ENCODE measurements around the gene GABRB3. TPM values are rescaled to one million over a fixed set of nuclear protein-coding genes. Genes with fewer than 3 reads are reported as not detected.
A peak's percentile ranks its signal among the peaks of the same experiment; 100 is the strongest.
"Not testable (repeated sequence)": the region's sequence is repeated elsewhere in the genome, so short reads cannot be mapped to it uniquely, and the experiment has no call there.

Gene GABRB3
- total RNA-seq, 1 experiment from 2014 or later, result 3.6 TPM

- DNase-seq, result no peak
- no peaks in the 10 kb centered on the region for H3K27me3 ChIP-seq
These were observed 14.8 kb downstream of the GABRB3 start for GRCh38 chr15:26758079-26758478.

DNA sequence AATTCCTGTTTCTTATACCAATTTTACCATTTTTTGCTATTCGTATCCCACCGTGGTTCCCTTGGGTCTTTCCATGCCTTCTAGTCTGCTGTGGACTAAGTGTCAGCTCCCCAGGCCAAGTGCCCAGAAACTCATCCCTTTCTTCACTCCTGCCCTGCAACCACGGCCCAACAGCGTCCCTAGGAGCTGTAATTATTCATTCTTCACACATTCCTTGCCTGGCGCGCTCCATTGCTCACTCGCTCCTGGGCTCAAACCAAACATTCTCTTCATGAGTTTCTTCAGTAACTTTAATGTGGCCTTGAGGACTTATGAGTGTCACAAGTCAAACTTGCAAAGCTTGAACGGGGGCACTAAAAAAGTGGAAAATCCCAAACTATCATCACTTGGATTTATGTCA is 15.7 kb downstream of the GABRB3 start:
- Histone ChIP-seq H3K27me3 (no peaks in the 10 kb centered on the region), H3K4me3 (no peak overlapping the region), H3K36me3 (no peaks in the 10 kb centered on the region), H3K9me3 (no peaks in the 10 kb centered on the region)
- no peak for DNase-seq

More at GRCh38 chr15:26758079-26758478, 14.8 kb downstream of the GABRB3 start:
- no peaks in the 10 kb centered on the region for H3K36me3 ChIP-seq
- no peak overlapping the region for H3K4me3 ChIP-seq
- H3K9me3 ChIP-seq, result no peaks in the 10 kb centered on the region

- DNase-seq, result no peak
These were observed 28.0 kb downstream of the GABRB3 start for GRCh38 chr15:26744894-26745293.

GRCh38 chr15:26739791-26740190 is 33.1 kb downstream of the GABRB3 start:
- DNase-seq, result no peak
- Histone ChIP-seq H3K36me3 (no peaks in the 10 kb centered on the region), H3K4me3 (no peak overlapping the region), H3K27me3 (no peaks in the 10 kb centered on the region), H3K9me3 (no peaks in the 10 kb centered on the region)

More at GRCh38 chr15:26744894-26745293, 28.0 kb downstream of the GABRB3 start:
- Histone ChIP-seq H3K4me3 (no peak overlapping the region), H3K36me3 (no peaks in the 10 kb centered on the region), H3K9me3 (no peaks in the 10 kb centered on the region), H3K27me3 (0 out of 2 replicates have a peak, but pooled peaks cover 2% of the 10 kb centered on the region)

- H3K9me3 ChIP-seq, result no peaks in the 10 kb centered on the region
- no peak for DNase-seq
- no peaks in the 10 kb centered on the region for H3K36me3 ChIP-seq
- no peak overlapping the region for H3K4me3 ChIP-seq
- no peaks in the 10 kb centered on the region for H3K27me3 ChIP-seq
These were observed 33.9 kb downstream of the GABRB3 start for GRCh38 chr15:26738996-26739395.

GRCh38 chr15:26736502-26737248 is 36.2 kb downstream of the GABRB3 start:
- DNase-seq, result no peak
- Histone ChIP-seq H3K4me3 (no peak overlapping the region), H3K9me3 (no peaks in the 10 kb centered on the region), H3K36me3 (no peaks in the 10 kb centered on the region), H3K27me3 (no peaks in the 10 kb centered on the region)

GRCh38 chr15:26731965-26732364 is 40.9 kb downstream of the GABRB3 start:
- no peaks in the 10 kb centered on the region for H3K9me3 ChIP-seq
- H3K27me3 ChIP-seq, result no peaks in the 10 kb centered on the region
- H3K36me3 ChIP-seq, result no peaks in the 10 kb centered on the region
- H3K4me3 ChIP-seq, result no peak overlapping the region
- no peak for DNase-seq

DNA sequence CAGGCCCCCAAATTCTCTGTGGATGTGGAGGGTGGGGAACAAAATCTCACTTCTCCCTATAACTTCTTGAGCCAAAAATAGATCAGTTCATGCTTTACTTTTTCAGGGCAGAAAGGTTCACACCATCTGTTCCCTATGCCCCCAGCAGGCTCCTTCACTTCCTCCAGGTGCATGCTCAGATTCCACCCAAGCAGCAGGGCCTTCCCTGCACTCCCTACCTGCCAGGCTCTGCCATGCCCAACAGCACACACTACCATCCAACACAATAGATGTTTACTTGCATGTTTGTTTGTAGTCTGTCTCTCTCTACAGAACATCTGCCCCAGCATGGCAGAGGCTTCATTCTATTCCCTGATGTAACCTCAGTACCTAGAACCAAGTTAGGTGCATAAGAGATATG is 43.3 kb downstream of the GABRB3 start:
- Histone ChIP-seq H3K4me3 (no peak overlapping the region), H3K36me3 (no peaks in the 10 kb centered on the region), H3K9me3 (no peaks in the 10 kb centered on the region), H3K27me3 (no peaks in the 10 kb centered on the region)
- DNase-seq, result no peak

GRCh38 chr15:26729030-26729429 is 43.8 kb downstream of the GABRB3 start:
- H3K36me3 ChIP-seq, result no peaks in the 10 kb centered on the region
- DNase-seq, result no peak
- H3K9me3 ChIP-seq, result no peaks in the 10 kb centered on the region
- no peaks in the 10 kb centered on the region for H3K27me3 ChIP-seq
- H3K4me3 ChIP-seq, result no peak overlapping the region

- DNase-seq, result no peak
- no peaks in the 10 kb centered on the region for H3K36me3 ChIP-seq
- H3K27me3 ChIP-seq, result no peaks in the 10 kb centered on the region
- no peaks in the 10 kb centered on the region for H3K9me3 ChIP-seq
- H3K4me3 ChIP-seq, result no peak overlapping the region
These were observed 48.3 kb downstream of the GABRB3 start for GRCh38 chr15:26724381-26725150.

GRCh38 chr15:26722621-26723160 is 50.2 kb downstream of the GABRB3 start:
- H3K4me3 ChIP-seq, result no peak overlapping the region
- no peaks in the 10 kb centered on the region for H3K36me3 ChIP-seq
- DNase-seq, result peak; percentile 38
- H3K9me3 ChIP-seq, result no peaks in the 10 kb centered on the region
- no peaks in the 10 kb centered on the region for H3K27me3 ChIP-seq

DNA sequence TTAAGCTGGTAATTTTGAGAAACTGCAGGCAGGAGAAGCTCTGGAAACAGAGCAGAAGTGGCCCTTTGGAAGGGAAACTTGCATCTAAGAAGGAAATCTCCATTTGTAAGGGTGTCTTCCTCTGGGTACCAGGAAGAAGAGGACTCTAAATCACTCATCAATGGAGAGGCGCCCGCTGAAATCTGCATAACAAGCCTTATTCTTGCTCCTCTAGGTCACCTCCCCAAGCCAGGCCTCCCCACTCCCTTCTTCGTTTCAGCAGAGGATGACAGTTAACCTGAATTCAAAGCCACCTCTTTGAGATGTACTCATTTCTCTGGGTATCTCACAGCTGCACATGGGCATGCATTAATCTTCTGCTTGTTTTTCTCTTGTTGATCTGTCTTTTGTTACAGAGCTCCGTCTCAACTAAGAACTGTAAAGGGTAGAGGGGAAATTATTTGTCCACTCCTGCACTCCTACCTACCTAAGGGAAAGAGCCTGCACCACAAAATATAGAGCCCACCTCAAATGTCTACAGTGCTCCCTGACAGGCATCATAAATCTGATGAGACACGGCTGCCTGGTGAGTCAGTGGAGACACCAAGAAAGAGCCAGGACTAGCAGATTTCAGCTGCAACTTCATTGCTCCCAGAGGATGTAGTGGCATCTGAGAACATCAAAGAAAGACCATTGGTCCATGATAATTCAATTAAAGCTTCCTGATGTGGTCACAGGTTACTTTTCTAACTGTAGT is 51.5 kb downstream of the GABRB3 start:
- no peak overlapping the region for H3K4me3 ChIP-seq
- DNase-seq, result no peak
- no peaks in the 10 kb centered on the region for H3K36me3 ChIP-seq
- no peaks in the 10 kb centered on the region for H3K9me3 ChIP-seq
- no peaks in the 10 kb centered on the region for H3K27me3 ChIP-seq

DNA sequence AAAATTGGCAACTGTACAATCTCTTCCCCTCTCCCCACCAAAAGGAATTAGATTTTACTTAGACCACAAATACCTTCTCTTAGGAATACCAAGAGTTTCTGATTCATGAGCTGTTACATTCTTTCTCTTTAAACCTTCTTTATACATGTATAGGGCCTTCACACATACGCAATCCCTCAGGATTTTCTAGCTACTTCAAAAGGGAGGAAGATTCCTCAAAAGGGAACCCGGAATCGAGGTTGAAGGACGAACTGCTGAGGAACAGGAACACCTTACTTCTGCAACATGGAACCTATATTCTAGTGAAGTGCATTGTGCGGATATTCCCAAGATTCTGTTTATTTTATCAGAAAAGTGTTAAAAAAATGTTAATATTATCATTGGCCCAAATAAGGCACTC is 52.3 kb downstream of the GABRB3 start:
- no peaks in the 10 kb centered on the region for H3K9me3 ChIP-seq
- H3K27me3 ChIP-seq, result no peaks in the 10 kb centered on the region
- H3K36me3 ChIP-seq, result no peaks in the 10 kb centered on the region
- H3K4me3 ChIP-seq, result no peak overlapping the region
- DNase-seq, result no peak

- not testable (repeated sequence) for H3K36me3 ChIP-seq, H3K27me3 ChIP-seq, H3K4me3 ChIP-seq, DNase-seq, H3K9me3 ChIP-seq
These were observed 53.0 kb downstream of the GABRB3 start for GRCh38 chr15:26719866-26720265.

DNA sequence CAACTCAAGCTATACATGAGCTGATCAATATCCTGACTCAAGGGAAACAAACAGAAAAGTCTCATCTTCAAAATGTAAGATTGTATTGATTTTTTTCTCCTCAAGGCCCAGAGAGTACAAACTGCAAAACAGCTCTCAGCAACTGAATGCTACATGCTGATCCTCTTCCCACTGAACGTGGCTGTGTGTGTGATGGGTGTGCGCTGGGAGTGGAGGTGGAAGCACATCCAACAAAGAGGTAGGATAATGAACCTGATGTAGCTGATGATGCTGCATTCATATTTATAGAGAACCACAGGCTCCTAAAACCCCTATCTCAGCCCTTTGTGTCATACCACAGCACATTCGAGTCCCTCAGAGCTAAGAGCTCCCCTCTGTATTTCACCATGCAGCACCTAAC is 56.8 kb downstream of the GABRB3 start:
- Histone ChIP-seq H3K36me3 (no peaks in the 10 kb centered on the region), H3K4me3 (no peak overlapping the region), H3K9me3 (no peaks in the 10 kb centered on the region), H3K27me3 (no peaks in the 10 kb centered on the region)
- DNase-seq, result no peak

- H3K36me3 ChIP-seq, result no peaks in the 10 kb centered on the region
- DNase-seq, result no peak
- no peaks in the 10 kb centered on the region for H3K9me3 ChIP-seq
- no peak overlapping the region for H3K4me3 ChIP-seq
- H3K27me3 ChIP-seq, result no peaks in the 10 kb centered on the region
These were observed 59.4 kb downstream of the GABRB3 start for GRCh38 chr15:26713498-26713897.

DNA sequence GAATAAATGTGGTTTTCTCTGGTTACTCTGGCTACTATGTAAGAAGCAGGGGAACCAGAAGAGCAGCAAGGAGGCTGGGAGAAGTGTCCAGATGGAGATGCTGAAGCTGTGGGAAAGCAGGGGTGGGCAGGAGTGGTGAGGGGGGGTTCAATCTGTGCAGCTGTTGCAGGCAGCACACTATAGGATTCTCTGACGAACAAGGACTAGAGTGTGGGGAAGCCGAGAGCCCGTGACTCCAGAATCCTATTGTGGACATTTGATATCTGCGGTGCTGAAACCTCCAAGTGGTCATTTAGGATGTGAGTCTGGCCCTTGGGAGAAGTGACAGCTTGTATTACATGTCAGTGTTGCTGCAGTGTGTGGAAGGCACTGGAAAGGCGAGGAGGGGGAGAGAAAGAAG is 60.5 kb downstream of the GABRB3 start:
- H3K27me3 ChIP-seq, result no peaks in the 10 kb centered on the region
- no peak for DNase-seq
- no peaks in the 10 kb centered on the region for H3K36me3 ChIP-seq
- no peak overlapping the region for H3K4me3 ChIP-seq
- no peaks in the 10 kb centered on the region for H3K9me3 ChIP-seq
